ENCODE results near the gene KLHL29. TPM values are rescaled to one million over a fixed set of nuclear protein-coding genes. Genes with fewer than 3 reads are reported as not detected.

Gene KLHL29
- total and polyA plus RNA-seq, 5 donors: 1.7 to 4.0 (median 2.0) TPM

GRCh38 chr2:23645230-23645808 lies 260.3 kb downstream of the KLHL29 start:
- H3K4me3 ChIP-seq (ENCODE audit: low read length): no peak overlapping the region
- 70% methylated on average over 10 of the region's 10 CpGs for WGBS
- no peak for ATAC-seq
- DNase-seq: no peak
- H3K9me3 ChIP-seq (ENCODE audit: control insufficient read depth, low read length): no peaks in the 10 kb centered on the region
- no peaks in the 10 kb centered on the region for H3K27me3 ChIP-seq (ENCODE audit: control insufficient read depth, insufficient read depth)
- no peak overlapping the region for H3K27ac ChIP-seq (ENCODE audit: low read length)
- no peaks in the 10 kb centered on the region for H3K4me1 ChIP-seq (ENCODE audit: control insufficient read depth, insufficient read depth, low read length)
- intact Hi-C loops (cut with DNase I): no loop called here

GRCh38 chr2:23647563-23647962 lies 262.6 kb downstream of the KLHL29 start:
- H3K27ac ChIP-seq (ENCODE audit: low read length): no peak overlapping the region
- DNase-seq: peak in 1 of 3 donors; percentile 23
- 94% methylated on average over 13 of the region's 13 CpGs for WGBS
- intact Hi-C loops (cut with DNase I): no loop called here
- no peak overlapping the region for H3K4me3 ChIP-seq (ENCODE audit: low read length)
- ATAC-seq: no peak
- H3K27me3 ChIP-seq (ENCODE audit: control insufficient read depth, insufficient read depth): no peaks in the 10 kb centered on the region
- H3K9me3 ChIP-seq (ENCODE audit: control insufficient read depth, low read length): no peaks in the 10 kb centered on the region
- H3K4me1 ChIP-seq (ENCODE audit: control insufficient read depth, insufficient read depth, low read length): no peaks in the 10 kb centered on the region

- no peak overlapping the region for H3K4me3 ChIP-seq (ENCODE audit: low read length)
- no peak overlapping the region for H3K27ac ChIP-seq (ENCODE audit: low read length)
- DNase-seq (no peak), ATAC-seq (no peak)
- no peaks in the 10 kb centered on the region for H3K4me1 ChIP-seq (ENCODE audit: control insufficient read depth, insufficient read depth, low read length)
- H3K9me3 ChIP-seq (ENCODE audit: control insufficient read depth, low read length): no peaks in the 10 kb centered on the region
- intact Hi-C loops (cut with DNase I): no loop called here
- 82% methylated on average over 10 of the region's 10 CpGs for WGBS
- H3K27me3 ChIP-seq (ENCODE audit: control insufficient read depth, insufficient read depth): no peaks in the 10 kb centered on the region
These were observed 264.3 kb downstream of the KLHL29 start for GRCh38 chr2:23649303-23649702.

- no peak for ATAC-seq
- Histone ChIP-seq H3K27ac (ENCODE audit: low read length) (no peak overlapping the region), H3K27me3 (ENCODE audit: control insufficient read depth, insufficient read depth) (no peaks in the 10 kb centered on the region), H3K4me1 (ENCODE audit: control insufficient read depth, insufficient read depth, low read length) (no peaks in the 10 kb centered on the region), H3K9me3 (ENCODE audit: control insufficient read depth, low read length) (no peaks in the 10 kb centered on the region), H3K4me3 (ENCODE audit: low read length) (no peak overlapping the region)
- intact Hi-C loops (cut with DNase I): no loop called here
- WGBS: 62% methylated on average over 7 of the region's 7 CpGs
- DNase-seq: no peak
These were observed 264.8 kb downstream of the KLHL29 start for GRCh38 chr2:23649819-23650218.

GRCh38 chr2:23651187-23652080 lies 266.5 kb downstream of the KLHL29 start:
- Histone ChIP-seq H3K4me1 (ENCODE audit: control insufficient read depth, insufficient read depth, low read length) (no peaks in the 10 kb centered on the region), H3K27me3 (ENCODE audit: control insufficient read depth, insufficient read depth) (no peaks in the 10 kb centered on the region), H3K9me3 (ENCODE audit: control insufficient read depth, low read length) (no peaks in the 10 kb centered on the region), H3K4me3 (ENCODE audit: low read length) (no peak overlapping the region), H3K27ac (ENCODE audit: low read length) (no peak overlapping the region)
- ATAC-seq (no peak), DNase-seq (no peak)
- 82% methylated on average over 10 of the region's 10 CpGs for WGBS
- intact Hi-C loops (cut with DNase I): no loop called here

GRCh38 chr2:23653326-23653725 lies 268.3 kb downstream of the KLHL29 start:
- intact Hi-C loops (cut with DNase I): no loop called here
- H3K27me3 ChIP-seq (ENCODE audit: control insufficient read depth, insufficient read depth): no peaks in the 10 kb centered on the region
- DNase-seq: peak in 1 of 3 donors; percentile 14
- H3K9me3 ChIP-seq (ENCODE audit: control insufficient read depth, low read length): no peaks in the 10 kb centered on the region
- H3K27ac ChIP-seq (ENCODE audit: low read length): no peak overlapping the region
- no peak for ATAC-seq
- H3K4me3 ChIP-seq (ENCODE audit: low read length): no peak overlapping the region
- no peaks in the 10 kb centered on the region for H3K4me1 ChIP-seq (ENCODE audit: control insufficient read depth, insufficient read depth, low read length)
- 97% methylated on average over 7 of the region's 7 CpGs for WGBS

- intact Hi-C loops (cut with DNase I): no loop called here
- Histone ChIP-seq H3K27ac (ENCODE audit: low read length) (no peak overlapping the region), H3K9me3 (ENCODE audit: control insufficient read depth, low read length) (no peaks in the 10 kb centered on the region), H3K27me3 (ENCODE audit: control insufficient read depth, insufficient read depth) (no peaks in the 10 kb centered on the region), H3K4me3 (ENCODE audit: low read length) (no peak overlapping the region), H3K4me1 (ENCODE audit: control insufficient read depth, insufficient read depth, low read length) (no peaks in the 10 kb centered on the region)
- no peak for ATAC-seq
- 94% methylated on average over 6 of the region's 6 CpGs for WGBS
- no peak for DNase-seq
These were observed 269.8 kb downstream of the KLHL29 start for GRCh38 chr2:23654756-23655155.

- Histone ChIP-seq H3K4me3 (ENCODE audit: low read length) (no peak overlapping the region), H3K4me1 (ENCODE audit: control insufficient read depth, insufficient read depth, low read length) (no peaks in the 10 kb centered on the region), H3K27ac (ENCODE audit: low read length) (no peak overlapping the region), H3K9me3 (ENCODE audit: control insufficient read depth, low read length) (no peaks in the 10 kb centered on the region), H3K27me3 (ENCODE audit: control insufficient read depth, insufficient read depth) (no peaks in the 10 kb centered on the region)
- intact Hi-C loops (cut with DNase I): no loop called here
- DNase-seq: no peak
- ATAC-seq: peak in 1 of 2 donors; percentile 7
- WGBS: 51% methylated on average over 19 of the region's 19 CpGs
These were observed 271.1 kb downstream of the KLHL29 start for GRCh38 chr2:23655934-23656596.

- peak in 2 of 3 donors; percentile 43 to 69 for DNase-seq
These were observed 271.6 kb downstream of the KLHL29 start for GRCh38 chr2:23656597-23656973.

GRCh38 chr2:23657371-23657770 lies 272.4 kb downstream of the KLHL29 start:
- H3K9me3 ChIP-seq (ENCODE audit: control insufficient read depth, low read length): no peaks in the 10 kb centered on the region
- no peaks in the 10 kb centered on the region for H3K4me1 ChIP-seq (ENCODE audit: control insufficient read depth, insufficient read depth, low read length)
- no peak overlapping the region for H3K27ac ChIP-seq (ENCODE audit: low read length)
- no peak for DNase-seq
- 74% methylated on average over 1 of the region's 1 CpG for WGBS
- no peaks in the 10 kb centered on the region for H3K27me3 ChIP-seq (ENCODE audit: control insufficient read depth, insufficient read depth)
- no peak for ATAC-seq
- no peak overlapping the region for H3K4me3 ChIP-seq (ENCODE audit: low read length)
- intact Hi-C loops (cut with DNase I): no loop called here

More at GRCh38 chr2:23656597-23656973, 271.6 kb downstream of the KLHL29 start:
- ATAC-seq: peak; percentile 36 to 79
- Histone ChIP-seq H3K27me3 (ENCODE audit: control insufficient read depth, insufficient read depth) (no peaks in the 10 kb centered on the region), H3K9me3 (ENCODE audit: control insufficient read depth, low read length) (no peaks in the 10 kb centered on the region), H3K27ac (ENCODE audit: low read length) (no peak overlapping the region), H3K4me1 (ENCODE audit: control insufficient read depth, insufficient read depth, low read length) (no peaks in the 10 kb centered on the region), H3K4me3 (ENCODE audit: low read length) (no peak overlapping the region)
- intact Hi-C loops (cut with DNase I): no loop called here
- 27% methylated on average over 10 of the region's 10 CpGs for WGBS

GRCh38 chr2:23657934-23658333 lies 273.0 kb downstream of the KLHL29 start:
- no peak for DNase-seq
- H3K27ac ChIP-seq (ENCODE audit: low read length): no peak overlapping the region
- no peaks in the 10 kb centered on the region for H3K27me3 ChIP-seq (ENCODE audit: control insufficient read depth, insufficient read depth)
- no peaks in the 10 kb centered on the region for H3K9me3 ChIP-seq (ENCODE audit: control insufficient read depth, low read length)
- no peak overlapping the region for H3K4me3 ChIP-seq (ENCODE audit: low read length)
- intact Hi-C loops (cut with DNase I): no loop called here
- no peak for ATAC-seq
- 95% methylated on average over 7 of the region's 7 CpGs for WGBS
- H3K4me1 ChIP-seq (ENCODE audit: control insufficient read depth, insufficient read depth, low read length): no peaks in the 10 kb centered on the region
